TTC549 (cell line): ENCODE measurements around the gene GATAD2B.

Experiments used
- FAIRE-seq: peaks from 2 replicates; lab custom pipeline; 2012; peaks lifted over from hg19 to GRCh38; lab: Jason Lieb, UNC

The GATAD2B gene

GRCh38 chr1:153951183-153951582 lies 28.4 kb upstream of the GATAD2B start:
- no peak for FAIRE-seq

- FAIRE-seq = no peak
These were observed 24.0 kb upstream of the GATAD2B start, which contains the start of gene DENND4B for GRCh38 chr1:153946622-153947241. Gene DENND4B, minus strand, starts transcription at chr1:153946718. Its CDS starts 2,344 bp downstream, at chr1:153944374.

GRCh38 chr1:153945795-153946621 lies 23.2 kb upstream of the GATAD2B start:
- no peak for FAIRE-seq

GRCh38 chr1:153945131-153945794 lies 22.5 kb upstream of the GATAD2B start:
- FAIRE-seq = no peak

GRCh38 chr1:153944827-153945117 lies 22.0 kb upstream of the GATAD2B start:
- FAIRE-seq = no peak

GRCh38 chr1:153944005-153944826 lies 21.4 kb upstream of the GATAD2B start:
- no peak for FAIRE-seq

- FAIRE-seq = no peak
These were observed 20.2 kb upstream of the GATAD2B start for GRCh38 chr1:153942766-153943549.

- no peak for FAIRE-seq
These were observed 19.3 kb upstream of the GATAD2B start for GRCh38 chr1:153941826-153942725.

GRCh38 chr1:153940756-153941155 lies 18.0 kb upstream of the GATAD2B start:
- no peak for FAIRE-seq

GRCh38 chr1:153939476-153939875 lies 16.7 kb upstream of the GATAD2B start:
- no peak for FAIRE-seq

- FAIRE-seq = no peak
These were observed 16.2 kb upstream of the GATAD2B start for GRCh38 chr1:153938996-153939395.

GRCh38 chr1:153937331-153937730 lies 14.6 kb upstream of the GATAD2B start:
- no peak for FAIRE-seq

- no peak for FAIRE-seq
These were observed 13.4 kb upstream of the GATAD2B start for GRCh38 chr1:153936011-153936802.

- FAIRE-seq = no peak
These were observed 12.0 kb upstream of the GATAD2B start for GRCh38 chr1:153934746-153935145.

- FAIRE-seq = no peak
These were observed 11.2 kb upstream of the GATAD2B start for GRCh38 chr1:153933955-153934354.

GRCh38 chr1:153933430-153933829 lies 10.7 kb upstream of the GATAD2B start:
- no peak for FAIRE-seq

GRCh38 chr1:153932156-153933131 lies 9.7 kb upstream of the GATAD2B start:
- no peak for FAIRE-seq
